ENCODE measurements around the gene ABAT. TPM values are rescaled to one million over a fixed set of nuclear protein-coding genes. Genes with fewer than 3 reads are reported as not detected.
A peak's percentile ranks its signal among the peaks of the same experiment; 100 is the strongest.

The ABAT gene
- total and polyA plus RNA-seq, 5 donors from 2014 or later = 2.3 to 13.9 (median 3.3) TPM

DNA sequence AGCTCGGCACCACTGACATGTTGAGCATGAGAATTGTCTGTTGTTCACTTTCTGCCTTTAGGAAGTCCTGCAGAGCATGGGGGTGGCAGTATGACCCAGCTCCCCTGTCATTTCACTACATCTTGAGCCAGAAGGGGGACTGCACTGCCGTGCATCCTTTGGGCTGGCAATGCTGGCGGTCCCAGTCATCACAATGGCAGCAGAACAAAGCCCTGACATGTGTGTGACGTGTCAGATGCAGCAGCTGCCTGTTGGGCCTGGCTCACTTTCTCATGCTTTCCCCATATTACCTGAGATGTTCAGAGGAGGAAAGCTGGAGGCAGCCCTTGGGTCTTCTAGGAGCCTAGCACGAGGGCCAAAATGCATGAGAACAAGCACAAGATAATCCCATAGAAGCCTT is 6.3 kb upstream of the ABAT start:
- no peak overlapping the region for H3K4me3 ChIP-seq (ENCODE audit: low read depth, low read length)
- ATAC-seq (ENCODE audit: low read depth in 2 of 2) = no peak
- H3K36me3 ChIP-seq (ENCODE audit: control insufficient read depth, insufficient read depth, low read length) = peaks cover 3% of the 10 kb centered on the region
- H3K9me3 ChIP-seq (ENCODE audit: control insufficient read depth in 2 of 2, low read length in 2 of 2) = no peaks in the 10 kb centered on the region
- peaks cover 4% of the 10 kb centered on the region for H3K27me3 Mint-ChIP-seq
- no peaks in the 10 kb centered on the region for H3K27me3 ChIP-seq (ENCODE audit: control insufficient read depth, insufficient read depth, low read length)
- peaks cover 25% of the 10 kb centered on the region for H3K36me3 Mint-ChIP-seq
- H3K27ac ChIP-seq (ENCODE audit: insufficient read depth, low read length, poor library complexity, severe bottlenecking) = no peak overlapping the region
- H3K4me1 Mint-ChIP-seq = no peaks in the 10 kb centered on the region
- no peak overlapping the region for H3K4me3 Mint-ChIP-seq
- no peak overlapping the region for H3K27ac Mint-ChIP-seq
- no peak for DNase-seq
- H3K9me3 Mint-ChIP-seq = no peaks in the 10 kb centered on the region
- no peaks in the 10 kb centered on the region for H3K4me1 ChIP-seq (ENCODE audit: control insufficient read depth, insufficient read depth, low read length, poor library complexity, severe bottlenecking)

DNA sequence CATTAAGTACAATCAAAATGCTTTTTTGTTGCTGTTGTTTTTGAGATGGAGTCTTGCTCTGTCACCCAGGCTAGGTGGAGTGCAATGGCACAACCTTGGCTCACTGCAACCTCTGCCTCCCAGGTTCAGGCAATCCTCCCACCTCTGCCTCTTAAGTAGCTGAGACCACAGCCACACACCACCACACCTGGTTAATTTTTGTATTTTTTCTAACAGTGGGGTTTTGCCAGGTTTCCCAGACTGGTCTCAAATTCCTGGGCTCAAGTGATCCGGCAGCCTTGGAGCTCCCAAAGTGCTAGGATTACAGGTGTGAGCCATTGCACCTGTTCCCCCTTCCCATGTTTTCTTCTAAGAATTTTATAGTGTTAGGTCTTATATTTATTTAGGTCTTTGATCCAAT is 4.9 kb upstream of the ABAT start:
- no peaks in the 10 kb centered on the region for H3K27me3 ChIP-seq (ENCODE audit: control insufficient read depth, insufficient read depth, low read length)
- ATAC-seq (ENCODE audit: low read depth in 2 of 2) = no peak
- peaks cover 3% of the 10 kb centered on the region for H3K36me3 ChIP-seq (ENCODE audit: control insufficient read depth, insufficient read depth, low read length)

DNA sequence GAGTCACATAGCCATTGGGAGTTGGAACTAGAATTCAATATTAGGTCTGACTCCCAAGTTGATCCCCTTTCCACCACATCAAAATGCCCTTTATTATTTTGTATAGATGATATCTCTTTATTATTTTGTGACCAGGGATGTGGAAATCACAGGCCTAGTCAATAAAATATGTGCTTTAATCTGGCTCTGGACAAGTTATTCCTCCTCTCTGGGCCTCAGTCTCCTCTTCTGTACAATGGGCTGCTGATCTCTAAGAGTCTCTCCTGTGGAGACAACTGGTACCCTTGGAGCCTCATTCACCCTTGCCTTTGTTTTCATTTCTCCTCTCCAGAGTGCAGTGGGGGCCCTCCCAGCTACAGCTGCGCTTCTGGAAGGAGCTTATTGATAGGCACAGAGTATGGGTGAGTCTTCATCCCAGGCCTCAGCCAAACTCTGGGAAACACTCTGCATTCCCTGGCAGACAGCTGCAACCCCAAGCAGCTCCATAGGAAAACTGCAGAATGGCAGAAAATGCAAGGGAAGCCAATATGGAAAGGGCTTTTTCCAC is 4.3 kb upstream of the ABAT start:
- Mint-ChIP-seq H3K27me3 (peaks cover 4% of the 10 kb centered on the region), H3K36me3 (peaks cover 17% of the 10 kb centered on the region), H3K4me3 (no peak overlapping the region), H3K27ac (no peak overlapping the region), H3K9me3 (no peaks in the 10 kb centered on the region), H3K4me1 (peaks cover 0 to 12% (median 5%) of the 10 kb centered on the region in 4 donors)
- ATAC-seq (ENCODE audit: low read depth in 2 of 2) (no peak), DNase-seq (no peak)
- Histone ChIP-seq H3K27ac (ENCODE audit: insufficient read depth, low read length, poor library complexity, severe bottlenecking) (no peak overlapping the region), H3K36me3 (ENCODE audit: control insufficient read depth, insufficient read depth, low read length) (peaks cover 3% of the 10 kb centered on the region), H3K27me3 (ENCODE audit: control insufficient read depth, insufficient read depth, low read length) (no peaks in the 10 kb centered on the region), H3K9me3 (ENCODE audit: control insufficient read depth in 2 of 2, low read length in 2 of 2) (no peaks in the 10 kb centered on the region), H3K4me1 (ENCODE audit: control insufficient read depth, insufficient read depth, low read length, poor library complexity, severe bottlenecking) (peaks cover 11% of the 10 kb centered on the region), H3K4me3 (ENCODE audit: low read depth, low read length) (no peak overlapping the region)

More for the DNA sequence above, 4.9 kb upstream of the ABAT start:
- Histone ChIP-seq H3K27ac (ENCODE audit: insufficient read depth, low read length, poor library complexity, severe bottlenecking) (no peak overlapping the region), H3K4me3 (ENCODE audit: low read depth, low read length) (no peak overlapping the region), H3K4me1 (ENCODE audit: control insufficient read depth, insufficient read depth, low read length, poor library complexity, severe bottlenecking) (peaks cover 6% of the 10 kb centered on the region), H3K9me3 (ENCODE audit: control insufficient read depth in 2 of 2, low read length in 2 of 2) (no peaks in the 10 kb centered on the region)
- H3K27me3 Mint-ChIP-seq = peaks cover 4% of the 10 kb centered on the region
- no peak for DNase-seq
- H3K9me3 Mint-ChIP-seq = no peaks in the 10 kb centered on the region
- H3K36me3 Mint-ChIP-seq = peaks cover 21% of the 10 kb centered on the region
- H3K27ac Mint-ChIP-seq = no peak overlapping the region
- H3K4me1 Mint-ChIP-seq = peaks cover 0 to 7% (median 2%) of the 10 kb centered on the region in 4 donors
- H3K4me3 Mint-ChIP-seq = no peak overlapping the region

DNA sequence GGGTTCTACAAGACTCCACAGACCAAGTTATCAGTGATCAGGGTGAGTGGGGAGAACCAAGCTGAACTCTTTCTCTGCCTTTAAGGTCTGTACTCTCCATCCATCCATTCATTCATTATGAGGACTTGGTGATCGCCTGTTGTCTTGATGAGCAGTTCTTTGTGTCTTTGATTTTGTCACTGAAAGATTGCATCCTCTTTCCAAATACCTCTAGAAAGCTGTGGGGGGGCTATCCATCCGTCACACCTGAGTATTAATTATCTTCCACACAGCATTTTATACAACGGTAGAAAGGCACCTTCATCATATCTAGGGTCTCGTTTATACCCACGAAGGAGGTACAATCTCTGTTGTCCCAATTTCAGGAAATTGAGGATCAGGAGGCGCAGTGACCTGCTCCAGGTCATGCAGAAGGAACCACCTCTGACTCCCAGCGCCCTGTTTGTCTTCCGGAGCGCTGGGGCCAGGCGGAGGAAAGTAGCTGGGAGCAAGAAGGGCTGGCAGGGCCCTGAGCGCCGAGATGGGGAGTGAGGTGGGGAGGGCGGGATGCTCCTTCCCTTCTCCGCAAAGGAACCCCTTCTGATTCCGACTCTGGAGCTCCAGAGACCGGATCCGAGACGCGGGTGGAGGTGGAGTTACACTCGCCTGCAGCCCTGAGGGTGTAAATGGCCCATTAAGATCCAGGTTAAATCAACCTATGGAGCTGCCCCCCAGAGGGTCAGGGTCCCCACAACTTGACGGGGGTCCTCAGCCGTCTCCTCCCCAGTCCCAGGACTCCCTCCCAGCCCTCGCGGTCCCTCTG is 605 bp upstream of the ABAT start:
- Histone ChIP-seq H3K27me3 (ENCODE audit: control insufficient read depth, insufficient read depth, low read length) (no peaks in the 10 kb centered on the region), H3K4me1 (ENCODE audit: control insufficient read depth, insufficient read depth, low read length, poor library complexity, severe bottlenecking) (peaks cover 18% of the 10 kb centered on the region), H3K4me3 (ENCODE audit: low read depth, low read length) (peak overlapping the region; percentile 65), H3K27ac (ENCODE audit: insufficient read depth, low read length, poor library complexity, severe bottlenecking) (peak overlapping the region; percentile 36), H3K9me3 (ENCODE audit: control insufficient read depth in 2 of 2, low read length in 2 of 2) (no peaks in the 10 kb centered on the region), H3K36me3 (ENCODE audit: control insufficient read depth, insufficient read depth, low read length) (no peaks in the 10 kb centered on the region)
- Mint-ChIP-seq H3K27ac (peak overlapping the region; percentile 47 to 79 (median 60)), H3K36me3 (peaks cover 6% of the 10 kb centered on the region), H3K4me1 (peaks cover 0 to 27% (median 16%) of the 10 kb centered on the region in 4 donors), H3K4me3 (peak overlapping the region; percentile 89 to 95 (median 92)), H3K27me3 (no peaks in the 10 kb centered on the region), H3K9me3 (peaks cover 0 to 2% (median 0%) of the 10 kb centered on the region in 7 donors)
- ATAC-seq (ENCODE audit: low read depth in 2 of 2) (peak; percentile 23), DNase-seq (no peak)

DNA sequence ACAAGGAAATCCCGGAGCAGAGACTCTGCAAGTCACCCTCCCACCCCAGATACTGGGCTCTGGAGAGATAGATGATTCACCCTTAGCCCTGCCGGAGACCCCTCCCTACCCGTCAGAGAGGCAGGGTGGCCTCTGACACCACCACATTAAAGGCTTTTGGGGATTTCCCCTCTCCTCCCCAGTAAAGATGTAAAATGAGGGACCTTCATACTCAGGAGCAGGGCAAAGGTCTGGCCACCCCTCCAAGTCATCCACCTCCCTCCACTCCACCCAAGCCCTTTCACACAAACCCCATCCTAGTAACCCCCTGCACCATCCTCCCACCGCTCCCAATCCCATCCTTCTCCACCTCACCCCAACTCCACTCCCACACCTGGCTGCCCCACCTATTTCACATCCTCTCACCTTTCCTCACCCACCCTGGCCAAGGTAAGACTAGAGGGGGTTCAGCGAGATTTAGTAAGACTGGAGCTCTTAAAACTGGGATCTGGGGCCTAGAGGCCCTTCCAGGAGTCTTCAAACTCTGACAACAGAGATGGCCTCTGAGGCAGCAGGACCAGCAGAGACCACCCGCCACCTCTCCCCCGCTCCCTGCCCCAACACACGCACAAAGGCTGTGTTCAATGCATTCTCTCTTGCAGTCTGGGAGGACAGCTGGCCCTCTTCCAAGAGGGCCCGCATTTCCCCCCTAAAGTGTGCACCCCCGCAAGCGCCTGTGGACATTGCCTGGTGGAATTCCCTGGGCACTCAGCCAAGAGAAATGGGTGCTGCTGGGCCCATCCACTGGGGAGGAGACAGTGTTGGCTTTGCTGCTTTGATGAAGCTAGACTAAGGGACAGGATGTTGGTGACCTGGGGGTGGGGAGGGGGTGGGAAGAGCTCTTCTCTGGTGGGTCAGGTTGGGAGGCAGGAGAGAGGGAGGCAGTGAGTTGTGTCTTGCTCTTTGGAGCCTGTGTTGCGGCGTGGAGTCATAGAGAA is 1.1 kb downstream of the ABAT start:
- peaks cover 18% of the 10 kb centered on the region for H3K36me3 Mint-ChIP-seq
- H3K27me3 ChIP-seq (ENCODE audit: control insufficient read depth, insufficient read depth, low read length) = no peaks in the 10 kb centered on the region
- peak; percentile 53 to 54 for ATAC-seq (ENCODE audit: low read depth in 2 of 2)
- H3K9me3 ChIP-seq (ENCODE audit: control insufficient read depth in 2 of 2, low read length in 2 of 2) = peaks cover 0 to 6% of the 10 kb centered on the region in 2 experiments
- no peaks in the 10 kb centered on the region for H3K36me3 ChIP-seq (ENCODE audit: control insufficient read depth, insufficient read depth, low read length)
- peaks cover 5 to 31% (median 21%) of the 10 kb centered on the region in 4 donors for H3K4me1 Mint-ChIP-seq
- peak overlapping the region; percentile 82 for H3K4me3 ChIP-seq (ENCODE audit: low read depth, low read length)
- H3K27ac ChIP-seq (ENCODE audit: insufficient read depth, low read length, poor library complexity, severe bottlenecking) = no peak overlapping the region
- no peaks in the 10 kb centered on the region for H3K27me3 Mint-ChIP-seq
- peak; percentile 30 to 65 (median 51) for DNase-seq
- H3K9me3 Mint-ChIP-seq = peaks cover 0 to 9% (median 4%) of the 10 kb centered on the region in 7 donors
- peak overlapping the region; percentile 89 to 95 (median 92) for H3K4me3 Mint-ChIP-seq
- H3K4me1 ChIP-seq (ENCODE audit: control insufficient read depth, insufficient read depth, low read length, poor library complexity, severe bottlenecking) = peaks cover 18% of the 10 kb centered on the region
- H3K27ac Mint-ChIP-seq = peak overlapping the region; percentile 83 to 94 (median 93)

DNA sequence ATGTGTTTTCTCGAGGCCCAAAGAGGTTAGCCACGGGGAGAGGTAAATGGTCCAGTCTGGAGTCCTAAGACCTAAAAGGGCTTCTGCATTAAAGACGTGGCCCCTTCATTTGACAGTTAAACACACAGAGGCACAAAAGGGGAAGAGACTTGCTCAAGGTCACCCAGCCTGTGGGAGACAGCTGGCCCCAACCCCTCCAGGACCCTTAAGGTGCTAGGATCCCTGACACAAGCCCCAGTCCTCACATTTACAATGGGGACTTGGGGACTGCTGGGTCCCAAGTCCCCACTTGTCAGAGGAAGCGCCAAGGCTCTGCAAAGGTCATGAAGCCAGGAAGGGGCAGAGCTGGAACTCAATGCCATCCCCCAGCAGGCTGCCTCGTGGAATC is 1.7 kb downstream of the ABAT start:
- H3K36me3 ChIP-seq (ENCODE audit: control insufficient read depth, insufficient read depth, low read length) = no peaks in the 10 kb centered on the region
- Mint-ChIP-seq H3K9me3 (peaks cover 2 to 9% (median 4%) of the 10 kb centered on the region in 7 donors), H3K36me3 (peaks cover 18% of the 10 kb centered on the region), H3K27ac (no peak overlapping the region), H3K4me3 (peak overlapping the region; percentile 89 to 95 (median 92)), H3K27me3 (no peaks in the 10 kb centered on the region), H3K4me1 (peaks cover 5 to 31% (median 21%) of the 10 kb centered on the region in 4 donors)
- H3K27ac ChIP-seq (ENCODE audit: insufficient read depth, low read length, poor library complexity, severe bottlenecking) = no peak overlapping the region
- ATAC-seq (ENCODE audit: low read depth in 2 of 2) (no peak), DNase-seq (no peak)
- peaks cover 18% of the 10 kb centered on the region for H3K4me1 ChIP-seq (ENCODE audit: control insufficient read depth, insufficient read depth, low read length, poor library complexity, severe bottlenecking)
- peaks cover 0 to 6% of the 10 kb centered on the region in 2 experiments for H3K9me3 ChIP-seq (ENCODE audit: control insufficient read depth in 2 of 2, low read length in 2 of 2)
- no peak overlapping the region for H3K4me3 ChIP-seq (ENCODE audit: low read depth, low read length)
- H3K27me3 ChIP-seq (ENCODE audit: control insufficient read depth, insufficient read depth, low read length) = no peaks in the 10 kb centered on the region

DNA sequence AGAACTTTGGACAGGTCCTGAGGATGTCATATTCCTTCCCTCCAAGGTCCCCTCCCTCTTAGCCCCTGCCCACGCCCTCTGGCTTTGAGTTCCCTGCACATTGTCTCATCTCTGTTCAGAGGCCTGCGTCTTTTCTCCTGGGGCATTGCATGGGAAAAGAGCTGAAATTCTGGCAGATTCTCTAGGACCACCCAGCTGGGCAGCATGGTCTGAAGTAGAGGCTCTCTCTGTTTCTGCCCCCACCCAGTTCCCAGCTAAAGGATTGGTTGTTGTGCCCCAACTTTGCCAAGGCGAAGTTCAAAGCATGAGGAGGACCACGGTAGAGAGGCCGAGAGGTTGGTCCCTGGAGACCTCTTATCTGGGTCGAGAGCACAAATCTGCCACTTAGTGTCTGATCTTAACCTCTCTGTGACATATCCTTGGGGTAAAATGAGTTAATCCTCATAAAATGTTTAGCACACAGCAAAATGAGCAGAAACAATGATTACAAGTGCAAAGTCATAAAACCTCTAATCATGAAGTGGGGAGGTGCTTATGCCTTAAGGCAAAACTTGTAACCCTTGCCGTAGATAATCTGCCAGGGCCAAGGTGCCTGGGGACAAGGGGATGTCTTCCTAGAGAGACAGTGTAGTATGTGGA is 2.4 kb downstream of the ABAT start:
- no peak for ATAC-seq (ENCODE audit: low read depth in 2 of 2)
- H3K4me3 Mint-ChIP-seq = peak overlapping the region; percentile 8 to 89 (median 68)
- Histone ChIP-seq H3K4me3 (ENCODE audit: low read depth, low read length) (no peak overlapping the region), H3K9me3 (ENCODE audit: control insufficient read depth in 2 of 2, low read length in 2 of 2) (peaks cover 0 to 6% of the 10 kb centered on the region in 2 experiments), H3K27ac (ENCODE audit: insufficient read depth, low read length, poor library complexity, severe bottlenecking) (no peak overlapping the region), H3K4me1 (ENCODE audit: control insufficient read depth, insufficient read depth, low read length, poor library complexity, severe bottlenecking) (peaks cover 18% of the 10 kb centered on the region), H3K27me3 (ENCODE audit: control insufficient read depth, insufficient read depth, low read length) (no peaks in the 10 kb centered on the region), H3K36me3 (ENCODE audit: control insufficient read depth, insufficient read depth, low read length) (no peaks in the 10 kb centered on the region)
- H3K36me3 Mint-ChIP-seq = peaks cover 18% of the 10 kb centered on the region
- no peak overlapping the region for H3K27ac Mint-ChIP-seq
- peaks cover 2 to 9% (median 4%) of the 10 kb centered on the region in 7 donors for H3K9me3 Mint-ChIP-seq
- H3K27me3 Mint-ChIP-seq = no peaks in the 10 kb centered on the region
- no peak for DNase-seq
- H3K4me1 Mint-ChIP-seq = peaks cover 5 to 31% (median 21%) of the 10 kb centered on the region in 4 donors
